Epithelial cell of proximal tubule (primary cell): Measurements from ENCODE around the gene DDA1. TPM values are rescaled to one million over a fixed set of nuclear protein-coding genes. Genes with fewer than 3 reads are reported as not detected.
"Not testable (repeated sequence)": the region's sequence is repeated elsewhere in the genome, so short reads cannot be mapped to it uniquely, and the experiment has no call there.

ENCODE experiments used
- DNase-seq: peaks from one replicate; pipeline ENCODE4 v3.0.0-alpha.2; 2011; ENCODE audit warnings: low read depth
- H3K4me3 ChIP-seq: 2 replicates; pipeline ENCODE4 v1.5.1; 2011; ENCODE audit warnings: low read depth, mild to moderate bottlenecking, low read length
- CTCF ChIP-seq: conservative IDR thresholded peaks from 2 replicates; pipeline ENCODE4 v1.5.1; 2012; ENCODE audit warnings: low read depth, mild to moderate bottlenecking, low read length
- total RNA-seq: library from RNA; depleted of rRNA; stranded (reverse); fragments of >200 nt; gene quantifications from 2 replicates; pipeline ENCODE4 v1.2.3, GENCODE V29; 2015

DDA1 gene
- total RNA-seq, 1 donor from 2014 or later, result 35.6 TPM

DNA sequence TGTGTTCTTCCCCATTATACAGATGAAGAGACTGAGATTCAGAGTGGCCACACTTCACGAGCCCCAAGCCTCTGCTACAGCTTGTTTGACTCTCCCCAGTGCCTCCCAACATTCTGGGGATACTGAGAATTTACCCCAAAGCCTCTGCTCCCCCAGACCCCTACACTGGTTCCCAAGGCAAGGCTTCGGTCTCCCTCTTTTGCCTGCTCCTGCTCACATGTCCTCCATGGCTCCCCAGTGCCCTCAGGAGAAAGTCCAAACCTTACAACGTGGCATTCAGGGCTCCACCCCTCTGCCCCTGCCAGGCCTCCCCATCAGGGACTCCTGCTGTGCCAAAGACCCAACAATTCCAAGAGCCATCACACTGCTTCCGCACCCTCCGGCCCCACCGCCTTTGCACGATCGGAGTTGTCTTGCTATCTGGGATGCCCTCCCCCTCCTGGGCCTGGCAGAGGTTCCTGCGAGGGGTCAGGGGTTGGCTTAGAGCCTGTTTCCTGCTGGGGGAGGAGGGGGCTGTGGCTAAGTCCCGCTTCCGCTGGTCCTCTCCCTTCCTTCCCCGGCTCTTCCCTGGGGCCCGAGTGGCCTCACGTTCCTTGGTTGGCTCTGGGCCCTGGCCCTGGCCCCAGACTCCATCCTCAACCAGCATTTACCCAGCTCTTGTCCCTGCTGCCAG, 43.4 kb downstream of the DDA1 start:
- no peak overlapping the region for H3K4me3 ChIP-seq
- no peak for DNase-seq
- no peak for TF ChIP-seq CTCF

- TF ChIP-seq CTCF, result no peak
- H3K4me3 ChIP-seq, result no peak overlapping the region
- DNase-seq, result no peak
These were observed 44.0 kb downstream of the DDA1 start for GRCh38 chr19:17353386-17353785.

DNA sequence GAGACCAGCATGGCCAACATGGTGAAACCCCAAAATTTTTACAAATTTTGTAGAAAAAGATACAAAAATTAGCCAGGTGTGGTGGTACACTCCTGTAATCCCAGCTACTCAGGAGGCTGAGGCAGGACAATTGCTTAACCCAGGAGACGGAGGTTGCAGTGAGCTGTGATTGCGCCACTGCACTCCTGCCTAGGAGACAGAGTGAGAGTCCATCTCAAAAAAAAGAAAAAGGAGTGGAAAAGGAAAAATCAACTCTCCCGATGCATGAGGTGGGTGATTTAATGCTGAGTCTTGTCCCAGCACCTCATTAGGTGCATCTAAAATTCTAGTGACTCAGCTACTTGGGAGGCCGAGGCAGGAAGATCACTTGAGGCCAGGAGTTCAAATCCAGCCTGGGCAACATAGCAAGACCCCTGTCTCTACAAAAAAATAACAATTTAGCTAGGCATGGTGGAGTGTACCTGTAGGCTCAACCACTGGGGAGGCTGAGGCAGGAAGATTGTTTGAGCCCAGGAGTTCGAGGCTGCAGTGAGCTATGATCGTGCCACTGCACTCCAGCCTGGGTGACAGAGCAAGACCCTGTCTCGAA, 47.8 kb downstream of the DDA1 start:
- no peak for TF ChIP-seq CTCF
- DNase-seq, result no peak
- H3K4me3 ChIP-seq, result no peak overlapping the region

DNA sequence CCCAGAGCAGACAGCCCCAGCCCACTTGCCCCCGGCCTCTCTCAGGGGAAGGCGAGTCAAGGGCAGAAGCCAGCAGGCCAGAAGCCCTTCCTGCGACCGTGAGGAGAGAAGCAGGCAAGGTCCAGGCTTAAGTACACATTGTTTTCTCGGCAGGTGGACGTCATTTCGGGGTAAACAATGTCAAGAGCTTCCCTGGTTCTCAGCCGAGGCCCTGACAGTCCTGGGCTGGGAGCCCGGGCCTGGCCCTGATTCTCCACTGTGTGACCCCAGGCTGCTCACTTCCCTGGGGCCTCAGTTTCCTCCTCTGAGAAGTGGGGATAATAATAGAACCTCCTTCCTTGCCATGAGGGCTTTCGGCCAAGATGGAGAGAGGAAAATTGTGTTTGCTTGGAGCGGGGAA, 48.4 kb downstream of the DDA1 start:
- no peak overlapping the region for H3K4me3 ChIP-seq
- TF ChIP-seq CTCF, result no peak
- DNase-seq, result no peak

- H3K4me3 ChIP-seq, result no peak overlapping the region
- no peak for DNase-seq
- TF ChIP-seq CTCF, result no peak
These were observed 49.0 kb downstream of the DDA1 start for GRCh38 chr19:17358395-17358794.

DNA sequence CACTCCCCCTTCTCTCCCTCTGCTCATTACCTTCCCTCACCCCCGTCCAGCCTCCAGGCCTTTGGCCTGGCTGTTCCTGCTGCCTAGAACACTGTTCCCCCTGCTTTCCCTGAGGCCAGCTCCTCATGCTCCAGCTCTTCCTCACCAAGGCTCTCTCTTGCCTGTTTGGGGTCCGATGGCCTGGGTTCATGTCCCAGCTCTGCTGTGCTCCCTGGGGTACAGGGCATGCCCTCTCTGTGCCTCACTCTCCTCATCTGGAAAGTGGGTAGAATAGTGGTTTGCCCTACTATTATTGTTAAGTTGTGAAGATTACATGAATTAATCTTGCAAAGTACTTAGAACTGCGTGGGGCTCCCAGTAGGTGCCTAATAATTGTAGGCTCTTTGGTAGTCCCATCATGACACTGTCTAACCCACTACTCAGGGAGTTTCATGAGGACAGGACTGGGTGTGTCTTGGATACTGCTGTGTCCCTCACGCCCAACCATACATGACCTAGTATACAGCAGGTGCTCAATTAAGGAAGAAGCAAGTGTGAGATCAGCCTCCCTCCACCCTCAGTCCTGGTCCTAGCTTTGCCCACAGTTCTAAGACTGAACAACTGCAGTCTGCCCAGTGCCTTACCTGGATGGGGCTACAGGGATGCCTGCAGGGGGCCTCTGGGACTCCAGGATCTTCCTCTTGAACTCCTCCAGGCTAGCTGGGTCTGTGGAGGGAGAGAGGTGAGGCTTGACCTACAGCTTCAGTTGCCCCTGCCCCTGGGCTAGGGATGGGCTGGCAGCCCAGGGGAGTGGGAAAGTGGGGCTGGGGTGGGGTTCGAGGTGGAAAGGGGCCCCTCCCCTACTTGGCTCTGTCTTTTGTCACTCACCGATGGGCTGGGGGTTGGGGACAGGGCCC, 50.8 kb downstream of the DDA1 start:
- TF ChIP-seq CTCF, result no peak
- no peak overlapping the region for H3K4me3 ChIP-seq
- DNase-seq, result no peak

DNA sequence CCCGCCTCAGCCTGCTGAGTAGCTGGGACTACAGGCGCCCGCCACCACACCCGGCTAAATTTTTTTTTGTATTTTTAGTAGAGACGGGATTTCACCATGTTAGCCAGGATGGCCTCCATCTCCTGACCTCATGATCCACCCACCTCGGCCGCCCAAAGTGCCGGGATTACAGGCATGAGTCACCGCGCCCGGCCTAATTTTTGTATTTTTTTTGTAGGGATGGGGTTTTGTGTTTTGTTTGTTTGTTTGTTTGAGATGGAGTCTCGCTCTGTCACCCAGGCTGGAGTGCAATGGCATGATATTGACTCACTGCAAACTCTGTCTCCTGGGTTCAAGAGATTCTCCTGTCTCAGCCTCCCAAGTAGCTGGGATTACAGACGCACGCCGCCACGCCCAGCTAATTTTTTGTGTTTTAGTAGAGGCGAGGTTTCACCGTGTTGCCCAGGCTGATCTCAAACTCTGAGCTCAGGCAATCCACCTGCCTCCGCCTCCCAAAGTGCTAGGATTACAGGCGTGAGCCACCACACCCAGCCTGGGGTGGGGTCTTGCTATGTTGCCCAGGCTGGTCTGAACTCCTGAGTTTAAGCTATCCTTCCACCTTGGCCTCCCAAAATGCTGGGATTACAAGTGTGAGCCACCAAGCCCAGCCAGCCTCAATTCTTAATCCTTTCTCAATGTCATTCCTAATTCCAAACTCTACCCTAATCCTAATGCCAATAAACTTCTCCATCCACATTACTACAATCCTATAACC, 54.7 kb downstream of the DDA1 start:
- not testable (repeated sequence) for DNase-seq, H3K4me3 ChIP-seq
